Esophagus (tissue), 2 donors: ENCODE data around the gene LRP1B. TPM values are rescaled to one million over a fixed set of nuclear protein-coding genes. Genes with fewer than 3 reads are reported as not detected.

ENCODE experiments used
- H3K27ac ChIP-seq, 2 donors: one replicate each; pipeline ENCODE4 v1.5.1; 2013; ENCODE audit warnings: low read depth in 2 of 2, mild to moderate bottlenecking in 2 of 2, inconsistent platforms in 1 of 2, low read length in 1 of 2, moderate library complexity in 1 of 2
- H3K27me3 ChIP-seq, 2 donors: one replicate each; pipeline ENCODE4 v1.6.1; 2013; ENCODE audit warnings: low read length in 2 of 2, control low read depth in 1 of 2, mild to moderate bottlenecking in 1 of 2; ENCODE audit not compliant: insufficient read depth in 2 of 2, control insufficient read depth in 1 of 2
- H3K36me3 ChIP-seq, 2 donors: one replicate each; pipeline ENCODE4 v1.6.1; 2013; ENCODE audit warnings: low read length in 1 of 2; ENCODE audit not compliant: control insufficient read depth in 2 of 2, insufficient read depth in 2 of 2
- H3K4me1 ChIP-seq, 2 donors: one replicate each; pipeline ENCODE4 v1.6.1; 2013; ENCODE audit warnings: low read length in 1 of 2; ENCODE audit not compliant: control insufficient read depth in 2 of 2, insufficient read depth in 2 of 2
- H3K4me3 ChIP-seq, 2 donors: one replicate each; pipeline ENCODE4 v1.5.1; 2013; ENCODE audit warnings: low read length in 2 of 2, mild to moderate bottlenecking in 2 of 2, low read depth in 1 of 2, moderate library complexity in 1 of 2
- H3K9me3 ChIP-seq, 2 donors: one replicate each; pipeline ENCODE4 v1.6.1; 2013; ENCODE audit warnings: mild to moderate bottlenecking in 2 of 2, low read depth in 1 of 2, low read length in 1 of 2, moderate library complexity in 1 of 2; ENCODE audit not compliant: control insufficient read depth in 2 of 2, insufficient read depth in 1 of 2
- WGBS, 2 donors: extraction: QIAGEN DNeasy Blood & Tissue Kit; methylation state at CpG; one replicate each; pipeline ENCODE4 v1.1.7; 2013; 5-methylcytosine and 5-hydroxymethylcytosine counted together
- polyA plus RNA-seq, 2 donors: library from polyadenylated mRNA; stranded (reverse); fragments of 200-250 nt; gene quantifications; one replicate each; pipeline ENCODE4 v1.2.3, GENCODE V29; 2013
- donor health status: healthy with polysubstance abuse.
- donor health status: Bipolar disorder and iron deficiency.

Gene LRP1B
- polyA plus RNA-seq, 2 donors = 0.02 to 0.10 TPM

DNA sequence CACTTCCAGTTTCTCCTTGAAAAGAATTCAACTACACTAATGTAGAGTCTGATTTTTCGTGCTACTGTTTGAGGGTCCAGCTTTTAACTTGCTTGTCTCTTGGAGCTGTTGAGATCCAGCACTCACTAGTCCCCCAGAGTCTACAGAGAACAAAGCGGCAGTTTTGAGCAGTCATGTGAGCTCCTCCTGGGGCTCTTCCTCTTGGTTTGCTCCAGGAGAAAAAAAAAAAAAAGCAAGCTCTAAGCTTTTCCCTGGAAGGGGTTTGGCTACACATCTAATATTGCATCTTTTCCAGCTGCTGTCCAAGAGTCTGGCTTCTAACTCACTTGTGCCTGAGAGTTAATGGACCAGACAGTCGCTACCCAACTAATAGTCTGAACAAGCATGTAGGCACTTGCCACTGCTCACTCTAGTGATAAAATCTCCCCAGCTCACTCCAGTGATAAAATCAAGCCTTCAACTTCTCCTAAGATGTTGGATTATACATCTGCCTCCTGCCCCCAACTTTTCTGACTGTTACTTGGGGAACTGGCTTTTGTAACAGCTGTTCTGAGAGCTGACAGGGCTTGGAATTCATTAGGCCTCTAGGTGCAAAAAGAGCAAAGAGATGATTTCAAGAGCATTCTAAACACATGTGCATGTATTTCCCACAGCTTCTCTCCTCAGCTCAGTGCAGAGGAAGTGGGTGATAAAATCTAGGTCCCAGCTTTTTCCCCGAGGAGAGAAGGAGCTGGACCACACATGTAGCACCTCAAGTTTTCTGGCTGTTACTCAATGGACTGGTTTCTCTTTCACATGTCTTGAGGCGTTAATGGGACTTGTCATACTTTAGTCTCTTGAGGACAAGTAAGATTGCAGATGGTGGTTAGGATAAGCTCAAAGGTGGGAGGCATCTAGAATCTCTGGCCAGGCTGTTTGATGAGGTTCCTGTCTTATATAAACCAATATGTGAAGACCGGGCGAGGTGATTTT, 750.5 kb downstream of the LRP1B start:
- peaks cover 0 to 6% of the 10 kb centered on the region in 2 donors for H3K9me3 ChIP-seq
- no peaks in the 10 kb centered on the region for H3K36me3 ChIP-seq
- H3K27ac ChIP-seq = no peak overlapping the region
- no peaks in the 10 kb centered on the region for H3K27me3 ChIP-seq
- 60 to 67% methylated on average over 7 of the region's 7 CpGs for WGBS, 2 donors
- no peaks in the 10 kb centered on the region for H3K4me1 ChIP-seq
- no peak overlapping the region for H3K4me3 ChIP-seq

DNA sequence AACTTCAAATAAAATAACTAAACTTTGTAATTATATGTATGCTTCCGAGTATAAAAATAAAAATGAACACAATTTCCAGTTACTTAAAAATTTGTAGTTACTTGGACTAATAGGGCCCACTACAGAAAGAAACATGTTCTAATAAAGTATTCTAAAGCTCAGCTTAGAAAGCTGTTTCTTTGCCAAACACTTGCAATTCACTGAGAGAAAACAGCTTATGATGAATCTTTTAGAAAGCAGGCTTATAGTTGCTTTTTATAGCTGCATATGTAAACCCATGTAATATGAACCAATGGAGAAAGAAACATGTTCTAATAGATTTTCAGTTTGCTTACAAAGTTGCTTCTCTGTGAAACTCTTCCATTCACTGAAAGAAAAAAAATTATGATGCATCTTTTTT, 766.0 kb downstream of the LRP1B start:
- no peaks in the 10 kb centered on the region for H3K27me3 ChIP-seq
- no peaks in the 10 kb centered on the region for H3K4me1 ChIP-seq
- no peaks in the 10 kb centered on the region for H3K36me3 ChIP-seq
- 78 to 85% methylated on average over 1 of the region's 1 CpG for WGBS, 2 donors
- H3K9me3 ChIP-seq = no peaks in the 10 kb centered on the region
- no peak overlapping the region for H3K4me3 ChIP-seq
- H3K27ac ChIP-seq = no peak overlapping the region

DNA sequence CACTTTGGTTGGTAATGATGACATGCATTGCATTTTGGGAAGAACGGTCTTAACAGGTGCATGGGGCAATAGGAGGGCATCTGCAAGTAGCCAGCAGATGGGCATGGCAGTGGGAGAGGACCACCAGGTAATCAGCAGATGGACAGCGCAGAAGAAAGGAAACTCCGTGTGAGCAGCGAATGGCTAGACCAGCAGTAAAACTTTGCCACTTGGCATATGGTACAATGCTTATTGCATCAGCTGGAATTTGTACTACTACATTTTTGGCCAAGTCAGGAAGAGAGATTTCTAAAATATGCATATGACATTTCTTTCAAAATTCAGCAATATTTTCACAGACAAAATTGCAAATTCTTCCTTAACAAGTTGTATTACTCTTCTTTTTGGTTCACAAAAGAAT, 768.5 kb downstream of the LRP1B start:
- H3K27me3 ChIP-seq = no peaks in the 10 kb centered on the region
- H3K36me3 ChIP-seq = no peaks in the 10 kb centered on the region
- H3K27ac ChIP-seq = no peak overlapping the region
- no peaks in the 10 kb centered on the region for H3K4me1 ChIP-seq
- WGBS, 2 donors = 87 to 90% methylated on average over 4 of the region's 4 CpGs
- H3K9me3 ChIP-seq = no peaks in the 10 kb centered on the region
- H3K4me3 ChIP-seq = no peak overlapping the region

DNA sequence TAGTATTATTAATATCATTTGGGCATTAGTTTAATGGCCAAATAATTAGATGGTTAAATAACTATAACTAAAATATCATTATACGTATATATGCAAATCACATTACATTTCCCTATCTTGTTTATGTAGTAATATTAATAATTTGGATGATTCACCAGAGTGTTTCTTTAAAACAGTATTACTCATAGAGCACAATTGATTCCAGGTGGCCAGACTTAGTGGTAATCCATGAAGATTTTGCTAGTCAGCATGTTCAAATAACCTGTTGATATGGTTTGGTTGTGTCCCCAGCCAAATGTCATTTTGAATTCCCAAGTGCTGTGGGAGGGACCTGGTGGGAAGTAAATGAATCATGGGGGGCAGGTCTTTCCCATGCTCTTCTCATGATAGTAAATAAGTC, 782.3 kb downstream of the LRP1B start:
- WGBS, 2 donors = 77 to 92% methylated on average over 1 of the region's 1 CpG
- no peak overlapping the region for H3K4me3 ChIP-seq

DNA sequence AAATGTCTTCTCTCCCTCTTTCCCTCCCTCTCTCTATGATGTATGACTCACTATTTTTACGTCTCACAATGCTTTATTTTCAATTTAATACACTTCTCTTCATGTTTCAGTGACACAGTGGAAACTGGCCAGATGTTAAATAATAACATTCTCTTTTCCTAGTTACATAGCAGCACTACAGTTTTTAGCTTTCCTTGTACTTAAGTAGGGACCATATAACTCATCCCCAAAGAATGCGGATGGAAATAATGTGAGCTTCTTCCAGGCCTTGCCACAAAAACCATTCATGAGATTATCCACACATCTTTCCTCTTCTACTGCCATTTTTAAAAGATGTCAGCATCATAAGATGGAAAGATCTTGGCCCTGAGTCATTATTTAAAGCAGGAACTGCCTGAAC, 789.4 kb downstream of the LRP1B start:
- H3K9me3 ChIP-seq = no peaks in the 10 kb centered on the region
- H3K27me3 ChIP-seq = no peaks in the 10 kb centered on the region
- no peak overlapping the region for H3K4me3 ChIP-seq
- no peak overlapping the region for H3K27ac ChIP-seq
- no peaks in the 10 kb centered on the region for H3K4me1 ChIP-seq
- H3K36me3 ChIP-seq = no peaks in the 10 kb centered on the region
- WGBS, 2 donors = 44 to 60% methylated on average over 2 of the region's 2 CpGs

More for the DNA sequence above, 782.3 kb downstream of the LRP1B start:
- no peak overlapping the region for H3K27ac ChIP-seq
- no peaks in the 10 kb centered on the region for H3K27me3 ChIP-seq
- no peaks in the 10 kb centered on the region for H3K9me3 ChIP-seq
- no peaks in the 10 kb centered on the region for H3K36me3 ChIP-seq
- H3K4me1 ChIP-seq = no peaks in the 10 kb centered on the region

DNA sequence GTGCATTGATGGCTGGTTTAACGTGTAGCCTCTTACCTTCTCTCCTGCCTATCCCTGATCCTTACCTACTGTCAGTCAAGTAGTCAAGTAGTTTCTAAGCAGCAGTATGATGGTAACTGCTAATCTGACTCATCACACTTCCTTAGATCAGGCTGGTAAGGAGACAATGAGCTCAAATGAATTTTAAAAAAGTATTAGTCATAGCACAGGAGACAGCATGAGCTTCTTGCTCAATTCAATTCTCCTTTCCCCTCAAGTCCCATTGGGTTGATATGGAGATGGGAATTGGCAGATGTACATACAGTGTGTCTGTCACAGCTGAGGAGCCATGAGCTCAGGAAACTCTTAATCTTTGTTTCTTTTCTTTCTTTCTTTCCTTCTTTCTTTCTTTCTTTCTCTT, 799.7 kb downstream of the LRP1B start:
- WGBS, 2 donors = 57 to 71% methylated on average over 1 of the region's 1 CpG
- no peaks in the 10 kb centered on the region for H3K27me3 ChIP-seq
- no peak overlapping the region for H3K4me3 ChIP-seq
- no peaks in the 10 kb centered on the region for H3K9me3 ChIP-seq
- no peaks in the 10 kb centered on the region for H3K4me1 ChIP-seq
- H3K27ac ChIP-seq = no peak overlapping the region
- no peaks in the 10 kb centered on the region for H3K36me3 ChIP-seq

DNA sequence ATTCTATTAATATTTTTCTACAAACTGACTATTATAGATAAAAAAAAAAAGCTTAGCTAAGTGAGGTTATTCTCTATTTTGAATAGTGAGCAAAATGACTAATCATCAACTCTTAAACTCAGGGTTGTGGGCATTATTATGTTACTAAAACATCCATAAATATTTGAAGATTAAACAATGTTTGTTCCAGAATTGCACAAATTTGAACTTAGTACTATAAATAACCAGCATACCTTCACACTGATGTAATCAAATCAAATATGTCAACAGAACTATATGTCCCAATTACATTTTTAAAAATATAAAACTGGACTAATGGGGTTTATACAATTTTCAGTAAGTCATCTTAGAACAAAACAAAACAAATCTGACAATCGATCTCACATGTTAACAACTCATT, 800.9 kb downstream of the LRP1B start:
- H3K27ac ChIP-seq = no peak overlapping the region
- 50 to 64% methylated on average over 1 of the region's 1 CpG for WGBS, 2 donors

DNA sequence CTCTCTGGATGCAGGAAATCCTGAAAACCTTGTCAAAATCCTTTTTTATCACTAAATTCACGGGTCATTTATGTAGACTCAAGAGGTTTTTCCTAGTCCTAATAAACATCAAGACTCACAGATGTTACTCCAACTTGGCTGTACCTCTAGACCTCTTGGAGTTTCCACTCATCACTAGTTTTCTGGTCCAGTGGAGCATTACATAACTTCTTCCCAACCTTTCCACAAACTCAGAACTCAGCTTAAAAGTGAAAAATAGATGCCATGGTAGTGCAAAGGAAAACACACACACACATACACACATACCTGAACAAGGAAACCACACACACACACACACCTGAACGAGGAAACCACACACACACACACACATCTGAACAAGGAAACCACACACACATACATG, 807.2 kb downstream of the LRP1B start:
- H3K9me3 ChIP-seq = no peaks in the 10 kb centered on the region
- H3K36me3 ChIP-seq = no peaks in the 10 kb centered on the region
- no peak overlapping the region for H3K27ac ChIP-seq
- no peaks in the 10 kb centered on the region for H3K27me3 ChIP-seq
- WGBS, 2 donors = 55 to 58% methylated on average over 2 of the region's 2 CpGs
- H3K4me3 ChIP-seq = no peak overlapping the region
- no peaks in the 10 kb centered on the region for H3K4me1 ChIP-seq

More for the DNA sequence above, 800.9 kb downstream of the LRP1B start:
- no peak overlapping the region for H3K4me3 ChIP-seq
- H3K9me3 ChIP-seq = no peaks in the 10 kb centered on the region
- H3K27me3 ChIP-seq = no peaks in the 10 kb centered on the region
- H3K36me3 ChIP-seq = no peaks in the 10 kb centered on the region
- H3K4me1 ChIP-seq = no peaks in the 10 kb centered on the region

DNA sequence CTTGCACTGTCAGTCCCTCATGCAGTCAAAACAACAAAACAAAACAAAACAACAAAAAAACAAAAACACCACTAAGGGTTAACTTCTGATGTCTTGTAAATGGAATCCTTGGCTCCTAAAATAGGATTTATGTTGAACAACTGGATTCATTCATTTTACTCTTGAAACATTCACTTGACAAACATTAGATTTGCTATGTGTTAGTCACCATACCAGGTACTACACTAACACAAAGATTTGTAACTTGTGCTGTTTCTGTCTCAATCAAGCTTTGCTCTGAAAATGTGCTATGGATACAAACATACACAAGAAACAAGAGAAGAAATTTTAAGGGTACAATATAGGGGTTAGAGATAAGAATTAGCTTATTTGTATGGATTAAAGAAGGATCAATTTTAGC, 812.8 kb downstream of the LRP1B start:
- H3K27me3 ChIP-seq = no peaks in the 10 kb centered on the region
- H3K27ac ChIP-seq = no peak overlapping the region
- no peaks in the 10 kb centered on the region for H3K36me3 ChIP-seq
- no peak overlapping the region for H3K4me3 ChIP-seq
- no peaks in the 10 kb centered on the region for H3K9me3 ChIP-seq
- H3K4me1 ChIP-seq = no peaks in the 10 kb centered on the region

DNA sequence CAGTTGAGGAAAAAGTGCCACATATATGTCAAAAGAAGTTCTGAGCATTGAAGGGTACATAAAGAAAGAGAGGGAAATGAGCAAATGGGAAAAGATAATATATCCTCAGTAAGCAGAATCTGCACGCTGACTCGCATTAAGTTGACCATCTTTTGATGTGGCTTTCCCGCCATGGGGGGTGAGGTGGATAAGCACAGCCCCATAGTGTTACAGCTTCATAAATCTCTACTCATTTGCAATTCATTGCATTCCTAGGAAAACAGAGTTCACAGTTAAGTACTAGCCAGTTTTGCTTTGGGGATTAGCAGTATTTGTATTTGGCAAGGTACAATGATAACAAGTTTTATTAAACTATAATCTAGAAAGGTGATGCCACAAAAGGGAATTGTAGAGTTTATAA, 814.2 kb downstream of the LRP1B start:
- no peaks in the 10 kb centered on the region for H3K27me3 ChIP-seq
- no peaks in the 10 kb centered on the region for H3K4me1 ChIP-seq
- H3K9me3 ChIP-seq = no peaks in the 10 kb centered on the region
- no peak overlapping the region for H3K4me3 ChIP-seq
- no peak overlapping the region for H3K27ac ChIP-seq
- 75 to 77% methylated on average over 3 of the region's 3 CpGs for WGBS, 2 donors
- no peaks in the 10 kb centered on the region for H3K36me3 ChIP-seq
